ENCODE results near the gene PRSS53. TPM values are rescaled to one million over a fixed set of nuclear protein-coding genes. Genes with fewer than 3 reads are reported as not detected.

Gene PRSS53
- total and polyA plus RNA-seq, 11 donors, result 0.16 to 1.4 (median 0.50) TPM

- peaks cover 3 to 34% (median 24%) of the 10 kb centered on the region in 12 donors for H3K4me1 ChIP-seq
- TF ChIP-seq POLR2A (IDR thresholded peaks at IDR 0.05), result no peak
- TF ChIP-seq, protein P1, sequence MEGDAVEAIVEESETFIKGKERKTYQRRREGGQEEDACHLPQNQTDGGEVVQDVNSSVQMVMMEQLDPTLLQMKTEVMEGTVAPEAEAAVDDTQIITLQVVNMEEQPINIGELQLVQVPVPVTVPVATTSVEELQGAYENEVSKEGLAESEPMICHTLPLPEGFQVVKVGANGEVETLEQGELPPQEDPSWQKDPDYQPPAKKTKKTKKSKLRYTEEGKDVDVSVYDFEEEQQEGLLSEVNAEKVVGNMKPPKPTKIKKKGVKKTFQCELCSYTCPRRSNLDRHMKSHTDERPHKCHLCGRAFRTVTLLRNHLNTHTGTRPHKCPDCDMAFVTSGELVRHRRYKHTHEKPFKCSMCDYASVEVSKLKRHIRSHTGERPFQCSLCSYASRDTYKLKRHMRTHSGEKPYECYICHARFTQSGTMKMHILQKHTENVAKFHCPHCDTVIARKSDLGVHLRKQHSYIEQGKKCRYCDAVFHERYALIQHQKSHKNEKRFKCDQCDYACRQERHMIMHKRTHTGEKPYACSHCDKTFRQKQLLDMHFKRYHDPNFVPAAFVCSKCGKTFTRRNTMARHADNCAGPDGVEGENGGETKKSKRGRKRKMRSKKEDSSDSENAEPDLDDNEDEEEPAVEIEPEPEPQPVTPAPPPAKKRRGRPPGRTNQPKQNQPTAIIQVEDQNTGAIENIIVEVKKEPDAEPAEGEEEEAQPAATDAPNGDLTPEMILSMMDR (IDR thresholded peaks at IDR 0.05), result no peak
- peak overlapping the region; percentile 66 to 100 (median 84) for H3K4me3 ChIP-seq
- WGBS, 4 donors, result 2 to 3% (median 3%) methylated on average over 24 to 27 of the region's 27 CpGs
- intact Hi-C loops (cut with DNase I), result loop anchor here in 9 of 10 donors (1.0 to 10.0 kb wide), 11 partner anchors 35 to 382 kb away; partner anchors contain the start of genes STX4 (in 5 of the 9), HSD3B7 (in 3 of the 9), ARMC5 (in 1 of the 9) and FUS (in 1 of the 9)
- no peak for ATAC-seq
- H3K9me3 ChIP-seq, result no peaks in the 10 kb centered on the region
- H3K27ac ChIP-seq, result peak overlapping the region; percentile 87 to 99 (median 96)
- peaks cover 0 to 20% (median 14%) of the 10 kb centered on the region in 9 donors for H3K36me3 ChIP-seq
- DNase-seq, result no peak
- H3K27me3 ChIP-seq, result no peaks in the 10 kb centered on the region
Measured at GRCh38 chr16:31072540-31073141, 16.1 kb downstream of the PRSS53 start.

- intact Hi-C loops (cut with DNase I), result loop anchor here in 9 of 10 donors (2.0 to 10.0 kb wide), 10 partner anchors 35 to 383 kb away; partner anchors contain the start of genes STX4 (in 4 of the 9), HSD3B7 (in 3 of the 9), ARMC5 (in 1 of the 9) and FUS (in 1 of the 9)
- DNase-seq (no peak), ATAC-seq (no peak)
- Histone ChIP-seq H3K4me3 (peak overlapping the region in 6 of 12 donors; percentile 66 to 98 (median 88)), H3K27ac (peak overlapping the region in 7 of 12 donors; percentile 93 to 98 (median 97)), H3K4me1 (peaks cover 3 to 34% (median 24%) of the 10 kb centered on the region in 12 donors), H3K9me3 (no peaks in the 10 kb centered on the region), H3K36me3 (peaks cover 0 to 12% (median 6%) of the 10 kb centered on the region in 9 donors), H3K27me3 (no peaks in the 10 kb centered on the region)
- WGBS, 4 donors, result 39 to 49% (median 46%) methylated on average over 4 of the region's 4 CpGs
- no peak for TF ChIP-seq POLR2A (IDR thresholded peaks at IDR 0.05)
- TF ChIP-seq, protein P1 (IDR thresholded peaks at IDR 0.05), result no peak
Measured at GRCh38 chr16:31071861-31072260, 16.9 kb downstream of the PRSS53 start.

- H3K4me1 ChIP-seq, result peaks cover 0 to 50% (median 21%) of the 10 kb centered on the region in 12 donors
- no peak for ATAC-seq
- H3K27me3 ChIP-seq, result no peaks in the 10 kb centered on the region
- no peak overlapping the region for H3K27ac ChIP-seq
- no peaks in the 10 kb centered on the region for H3K9me3 ChIP-seq
- WGBS, 4 donors, result 84 to 90% (median 90%) methylated on average over 3 of the region's 3 CpGs
- H3K4me3 ChIP-seq, result no peak overlapping the region
- intact Hi-C loops (cut with DNase I), result loop anchor here in 1 of 10 donors (10.0 kb wide), 1 partner anchor 73 kb away; no protein-coding TSS in a partner anchor
- no peak for DNase-seq
- peaks cover 0 to 11% (median 6%) of the 10 kb centered on the region in 9 donors for H3K36me3 ChIP-seq
- TF ChIP-seq, protein P1 (IDR thresholded peaks at IDR 0.05), result no peak
- no peak for TF ChIP-seq POLR2A (IDR thresholded peaks at IDR 0.05)
Measured at GRCh38 chr16:31067342-31067741, 21.4 kb downstream of the PRSS53 start.

DNA sequence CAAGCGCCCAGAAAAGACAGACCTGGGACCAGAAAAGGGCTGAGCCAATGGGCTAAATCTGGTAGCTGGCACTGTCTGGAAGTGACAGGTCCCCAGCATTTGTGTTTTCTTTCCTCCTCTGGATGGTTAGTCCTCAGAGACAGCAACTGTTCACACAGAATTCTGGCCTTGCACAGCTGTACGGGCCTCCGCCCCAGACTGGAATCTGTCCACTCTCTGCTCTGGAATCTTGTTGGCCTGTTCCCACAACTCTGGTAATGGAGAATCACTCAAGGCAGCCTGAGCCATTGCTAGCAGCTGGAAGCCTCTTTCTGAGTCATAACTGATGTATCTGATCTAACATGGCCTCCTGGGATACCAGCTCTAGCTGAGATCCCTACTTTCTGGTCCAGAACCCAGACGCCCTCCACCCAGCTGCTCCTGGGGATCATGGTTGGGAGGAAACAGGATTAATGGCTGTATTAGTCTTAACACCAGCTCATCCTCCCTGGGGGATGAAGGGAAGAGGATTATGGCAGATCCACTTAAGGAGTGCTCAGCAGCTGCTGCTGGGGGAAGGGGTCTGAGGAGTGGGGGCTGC is 23.8 kb downstream of the PRSS53 start:
- H3K36me3 ChIP-seq, result peaks cover 0 to 35% (median 26%) of the 10 kb centered on the region in 9 donors
- TF ChIP-seq POLR2A (IDR thresholded peaks at IDR 0.05), result no peak
- TF ChIP-seq, protein P1 (IDR thresholded peaks at IDR 0.05), result no peak
- 26 to 52% (median 43%) methylated on average over 4 of the region's 4 CpGs for WGBS, 4 donors
- peaks cover 0 to 38% (median 12%) of the 10 kb centered on the region in 12 donors for H3K4me1 ChIP-seq
- no peaks in the 10 kb centered on the region for H3K9me3 ChIP-seq
- intact Hi-C loops (cut with DNase I), result loop anchor here in 1 of 10 donors (10.0 kb wide), 1 partner anchor 70 kb away; no protein-coding TSS in a partner anchor
- ATAC-seq, result peak; percentile 80 to 93 (median 90)
- H3K27ac ChIP-seq, result peak overlapping the region in 11 of 12 donors; percentile 6 to 87 (median 74)
- peak overlapping the region in 1 of 12 donors; percentile 10 for H3K4me3 ChIP-seq
- no peaks in the 10 kb centered on the region for H3K27me3 ChIP-seq
- DNase-seq, result peak in 4 of 5 donors; percentile 62 to 84 (median 70)

Data from heart left ventricle (tissue), 16 donors.